CD4-positive, alpha-beta T cell treated with Interleukin-2 at 100 ng/mL for 4 hours (primary cell): Measurements from ENCODE around the gene ADGRL3.
"Not testable (repeated sequence)": the region's sequence is repeated elsewhere in the genome, so short reads cannot be mapped to it uniquely, and the experiment has no call there.

Source experiments
- DNase-seq: peaks from one replicate; pipeline ENCODE4 v3.0.0-alpha.2; 2020; ENCODE audit warnings: low spot score

ADGRL3 gene

GRCh38 chr4:61911313-61911756 lies 711.2 kb downstream of the ADGRL3 start:
- DNase-seq = no peak

- DNase-seq = no peak
Observed at GRCh38 chr4:61913619-61914018, 713.5 kb downstream of the ADGRL3 start.

- DNase-seq = no peak
Observed at GRCh38 chr4:61915501-61915900, 715.4 kb downstream of the ADGRL3 start.

- no peak for DNase-seq
Observed at GRCh38 chr4:61918507-61918906, 718.4 kb downstream of the ADGRL3 start.

- no peak for DNase-seq
Observed at GRCh38 chr4:61918987-61919386, 718.9 kb downstream of the ADGRL3 start.

GRCh38 chr4:61919561-61919960 lies 719.4 kb downstream of the ADGRL3 start:
- no peak for DNase-seq

- no peak for DNase-seq
Observed at GRCh38 chr4:61921920-61922319, 721.8 kb downstream of the ADGRL3 start.

- no peak for DNase-seq
Observed at GRCh38 chr4:61922766-61923165, 722.6 kb downstream of the ADGRL3 start.

- DNase-seq = no peak
Observed at GRCh38 chr4:61923179-61923578, 723.1 kb downstream of the ADGRL3 start.

GRCh38 chr4:61924131-61924530 lies 724.0 kb downstream of the ADGRL3 start:
- DNase-seq = no peak

GRCh38 chr4:61933527-61933926 lies 733.4 kb downstream of the ADGRL3 start:
- no peak for DNase-seq

- no peak for DNase-seq
Observed at GRCh38 chr4:61934198-61934597, 734.1 kb downstream of the ADGRL3 start.

- no peak for DNase-seq
Observed at GRCh38 chr4:61938250-61938846, 738.2 kb downstream of the ADGRL3 start.

GRCh38 chr4:61950625-61951024 lies 750.5 kb downstream of the ADGRL3 start:
- DNase-seq = no peak

GRCh38 chr4:61953386-61953785 lies 753.3 kb downstream of the ADGRL3 start:
- DNase-seq = no peak

- DNase-seq = no peak
Observed at GRCh38 chr4:61958591-61958990, 758.5 kb downstream of the ADGRL3 start.

- DNase-seq = no peak
Observed at GRCh38 chr4:61959087-61959486, 759.0 kb downstream of the ADGRL3 start.

GRCh38 chr4:61984260-61984909 lies 784.3 kb downstream of the ADGRL3 start:
- no peak for DNase-seq

- DNase-seq = no peak
Observed at GRCh38 chr4:61985426-61985825, 785.3 kb downstream of the ADGRL3 start.

GRCh38 chr4:61986929-61987328 lies 786.8 kb downstream of the ADGRL3 start:
- not testable (repeated sequence) for DNase-seq

- DNase-seq = no peak
Observed at GRCh38 chr4:61992351-61992750, 792.2 kb downstream of the ADGRL3 start.

- no peak for DNase-seq
Observed at GRCh38 chr4:61994036-61994435, 793.9 kb downstream of the ADGRL3 start.

GRCh38 chr4:61995717-61996340 lies 795.7 kb downstream of the ADGRL3 start:
- no peak for DNase-seq

- no peak for DNase-seq
Observed at GRCh38 chr4:61996943-61997342, 796.8 kb downstream of the ADGRL3 start.
